ENCODE measurements around the gene EXD3. TPM values are rescaled to one million over a fixed set of nuclear protein-coding genes. Genes with fewer than 3 reads are reported as not detected.

EXD3 gene
- total and polyA plus RNA-seq, 2 of the 13 experiments (the other 11 are each of a cell fraction or from before 2014, with no cell fraction given), result 2.7 to 4.8 TPM

DNA sequence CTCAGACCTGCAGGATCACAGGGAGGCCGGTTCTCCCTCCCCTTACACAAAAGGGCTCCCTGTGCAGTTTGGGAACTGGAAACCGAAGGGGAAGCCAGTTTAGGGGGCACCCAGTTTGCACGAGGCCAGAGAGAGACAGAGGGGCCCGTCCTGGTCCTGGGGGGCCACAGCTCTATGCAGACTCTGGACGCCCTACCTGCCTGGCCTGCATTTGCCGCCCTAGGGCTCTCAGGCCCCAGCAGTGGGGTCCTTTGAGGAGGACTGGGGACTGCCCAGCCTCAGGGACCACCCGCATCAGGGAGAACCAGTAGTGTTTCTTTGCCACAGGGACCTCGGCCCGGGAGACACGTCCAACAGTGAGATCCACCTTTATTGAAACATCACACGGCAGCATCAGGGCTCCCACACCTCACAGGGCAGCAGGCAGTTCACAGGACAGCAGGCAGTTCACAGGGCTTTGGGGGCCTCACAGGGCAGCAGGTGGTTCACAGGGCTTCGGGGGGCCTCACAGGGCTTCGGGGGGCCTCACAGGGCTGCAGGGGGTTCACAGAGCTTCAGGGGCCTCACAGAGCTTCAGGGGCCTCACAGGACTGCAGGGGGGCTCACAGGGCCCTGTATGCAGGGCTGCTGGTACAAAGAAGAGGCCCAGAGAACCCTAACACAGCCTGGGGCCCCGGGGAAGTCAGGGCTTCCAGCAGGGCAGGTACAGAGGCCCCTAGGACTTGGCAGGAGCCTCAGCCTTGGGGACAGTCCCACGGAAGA, 36.8 kb upstream of the EXD3 start (continued):
- TF ChIP-seq ZNF687 (CRISPR knock-in tag; IDR thresholded peaks at IDR 0.05), result peak; percentile 73
- no peak for TF ChIP-seq HNRNPK (IDR thresholded peaks at IDR 0.05; ENCODE audit: low read depth, low read length, poor library complexity, severe bottlenecking)
- TF ChIP-seq, protein P1, sequence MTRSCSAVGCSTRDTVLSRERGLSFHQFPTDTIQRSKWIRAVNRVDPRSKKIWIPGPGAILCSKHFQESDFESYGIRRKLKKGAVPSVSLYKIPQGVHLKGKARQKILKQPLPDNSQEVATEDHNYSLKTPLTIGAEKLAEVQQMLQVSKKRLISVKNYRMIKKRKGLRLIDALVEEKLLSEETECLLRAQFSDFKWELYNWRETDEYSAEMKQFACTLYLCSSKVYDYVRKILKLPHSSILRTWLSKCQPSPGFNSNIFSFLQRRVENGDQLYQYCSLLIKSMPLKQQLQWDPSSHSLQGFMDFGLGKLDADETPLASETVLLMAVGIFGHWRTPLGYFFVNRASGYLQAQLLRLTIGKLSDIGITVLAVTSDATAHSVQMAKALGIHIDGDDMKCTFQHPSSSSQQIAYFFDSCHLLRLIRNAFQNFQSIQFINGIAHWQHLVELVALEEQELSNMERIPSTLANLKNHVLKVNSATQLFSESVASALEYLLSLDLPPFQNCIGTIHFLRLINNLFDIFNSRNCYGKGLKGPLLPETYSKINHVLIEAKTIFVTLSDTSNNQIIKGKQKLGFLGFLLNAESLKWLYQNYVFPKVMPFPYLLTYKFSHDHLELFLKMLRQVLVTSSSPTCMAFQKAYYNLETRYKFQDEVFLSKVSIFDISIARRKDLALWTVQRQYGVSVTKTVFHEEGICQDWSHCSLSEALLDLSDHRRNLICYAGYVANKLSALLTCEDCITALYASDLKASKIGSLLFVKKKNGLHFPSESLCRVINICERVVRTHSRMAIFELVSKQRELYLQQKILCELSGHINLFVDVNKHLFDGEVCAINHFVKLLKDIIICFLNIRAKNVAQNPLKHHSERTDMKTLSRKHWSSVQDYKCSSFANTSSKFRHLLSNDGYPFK (CRISPR knock-in tag; IDR thresholded peaks at IDR 0.05; ENCODE audit: borderline replicate concordance), result peak; percentile 36
- no peak for TF ChIP-seq ATF4 (CRISPR knock-in tag; IDR thresholded peaks at IDR 0.05)
- no peak for TF ChIP-seq PHF21A (CRISPR knock-in tag; IDR thresholded peaks at IDR 0.05)
- TF ChIP-seq TSC22D2 (CRISPR knock-in tag; IDR thresholded peaks at IDR 0.05; ENCODE audit: borderline replicate concordance), result peak; percentile 52; the same call in 1 of the 2 replicates
- TF ChIP-seq YEATS2 (CRISPR knock-in tag; IDR thresholded peaks at IDR 0.05; ENCODE audit: borderline replicate concordance), result no peak
- no peak for TF ChIP-seq JDP2 (CRISPR knock-in tag; IDR thresholded peaks at IDR 0.05; ENCODE audit: borderline replicate concordance)
- TF ChIP-seq, protein P2, sequence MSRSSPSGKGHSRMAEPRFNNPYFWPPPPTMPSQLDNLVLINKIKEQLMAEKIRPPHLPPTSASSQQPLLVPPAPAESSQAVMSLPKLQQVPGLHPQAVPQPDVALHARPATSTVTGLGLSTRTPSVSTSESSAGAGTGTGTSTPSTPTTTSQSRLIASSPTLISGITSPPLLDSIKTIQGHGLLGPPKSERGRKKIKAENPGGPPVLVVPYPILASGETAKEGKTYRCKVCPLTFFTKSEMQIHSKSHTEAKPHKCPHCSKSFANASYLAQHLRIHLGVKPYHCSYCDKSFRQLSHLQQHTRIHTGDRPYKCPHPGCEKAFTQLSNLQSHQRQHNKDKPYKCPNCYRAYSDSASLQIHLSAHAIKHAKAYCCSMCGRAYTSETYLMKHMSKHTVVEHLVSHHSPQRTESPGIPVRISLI (CRISPR knock-in tag; IDR thresholded peaks at IDR 0.05; ENCODE audit: borderline replicate concordance), result no peak
- TF ChIP-seq, protein P3, sequence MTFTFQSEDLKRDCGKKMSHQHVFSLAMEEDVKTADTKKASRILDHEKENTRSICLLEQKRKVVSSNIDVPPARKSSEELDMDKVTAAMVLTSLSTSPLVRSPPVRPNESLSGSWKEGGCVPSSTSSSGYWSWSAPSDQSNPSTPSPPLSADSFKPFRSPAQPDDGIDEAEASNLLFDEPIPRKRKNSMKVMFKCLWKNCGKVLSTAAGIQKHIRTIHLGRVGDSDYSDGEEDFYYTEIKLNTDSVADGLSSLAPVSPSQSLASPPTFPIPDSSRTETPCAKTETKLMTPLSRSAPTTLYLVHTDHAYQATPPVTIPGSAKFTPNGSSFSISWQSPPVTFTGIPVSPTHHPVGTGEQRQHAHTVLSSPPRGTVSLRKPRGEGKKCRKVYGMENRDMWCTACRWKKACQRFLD (CRISPR knock-in tag; IDR thresholded peaks at IDR 0.05; ENCODE audit: borderline replicate concordance), result 0 out of 2 replicates have a peak, but pooled peaks have one; percentile 24
- TF ChIP-seq FLYWCH1 (CRISPR knock-in tag; IDR thresholded peaks at IDR 0.05), result no peak
- TF ChIP-seq PHB2 (IDR thresholded peaks at IDR 0.05; ENCODE audit: partially characterized antibody), result no peak
- TF ChIP-seq NFYC (CRISPR knock-in tag; IDR thresholded peaks at IDR 0.05), result no peak
- TF ChIP-seq SNAPC2 (CRISPR knock-in tag; IDR thresholded peaks at IDR 0.05), result no peak
